ENCODE data around the gene IL20RB. TPM values are rescaled to one million over a fixed set of nuclear protein-coding genes. Genes with fewer than 3 reads are reported as not detected.

IL20RB gene
- total RNA-seq, 1 experiment from 2014 or later: 6.9 TPM

DNA sequence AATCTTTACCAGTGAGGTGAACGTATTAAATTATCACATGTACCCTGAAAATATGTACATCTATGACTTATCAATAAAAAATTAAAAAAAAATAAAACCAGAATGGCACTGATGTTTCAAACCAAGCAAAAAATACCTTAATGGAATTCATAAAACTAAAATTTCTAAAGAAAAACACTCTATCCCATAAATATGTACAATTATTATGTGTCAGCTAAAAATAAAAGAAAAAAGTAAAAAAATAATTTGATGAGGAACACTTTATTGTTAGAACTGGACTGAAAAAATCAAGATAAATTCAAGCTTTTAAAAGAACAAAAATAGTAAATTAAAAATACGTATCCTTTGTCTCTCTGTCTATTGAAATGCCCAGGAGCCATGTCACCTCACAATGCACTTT, 63.1 kb downstream of the IL20RB start:
- ChIA-PET POLR2A (no interaction called here), CTCF (no interaction called here)
- Histone ChIP-seq H3K4me3 (ENCODE audit: low read depth, low read length) (no peak overlapping the region), H3K27me3 (replicated peaks; ENCODE audit: control insufficient read depth, insufficient read depth, low read length) (no peaks in the 10 kb centered on the region), H3K4me1 (no peaks in the 10 kb centered on the region), H3K36me3 (ENCODE audit: control insufficient read depth, insufficient read depth, low read length) (no peaks in the 10 kb centered on the region), H3K9me3 (no peaks in the 10 kb centered on the region)
- Mint-ChIP-seq H3K4me1 (ENCODE audit: low read depth, unreplicated experiment) (no peaks in the 10 kb centered on the region), H3K9me3 (ENCODE audit: unreplicated experiment) (no peaks in the 10 kb centered on the region), H3K27ac (ENCODE audit: unreplicated experiment) (no peak overlapping the region), H3K27me3 (ENCODE audit: insufficient read depth, unreplicated experiment) (no peaks in the 10 kb centered on the region), H3K4me3 (ENCODE audit: unreplicated experiment) (no peak overlapping the region), H3K36me3 (ENCODE audit: insufficient read depth, unreplicated experiment) (peaks cover 4% of the 10 kb centered on the region)
- intact Hi-C loops (cut with micrococcal nuclease; ENCODE audit: unreplicated experiment): no loop called here
- TF ChIP-seq, protein P1, sequence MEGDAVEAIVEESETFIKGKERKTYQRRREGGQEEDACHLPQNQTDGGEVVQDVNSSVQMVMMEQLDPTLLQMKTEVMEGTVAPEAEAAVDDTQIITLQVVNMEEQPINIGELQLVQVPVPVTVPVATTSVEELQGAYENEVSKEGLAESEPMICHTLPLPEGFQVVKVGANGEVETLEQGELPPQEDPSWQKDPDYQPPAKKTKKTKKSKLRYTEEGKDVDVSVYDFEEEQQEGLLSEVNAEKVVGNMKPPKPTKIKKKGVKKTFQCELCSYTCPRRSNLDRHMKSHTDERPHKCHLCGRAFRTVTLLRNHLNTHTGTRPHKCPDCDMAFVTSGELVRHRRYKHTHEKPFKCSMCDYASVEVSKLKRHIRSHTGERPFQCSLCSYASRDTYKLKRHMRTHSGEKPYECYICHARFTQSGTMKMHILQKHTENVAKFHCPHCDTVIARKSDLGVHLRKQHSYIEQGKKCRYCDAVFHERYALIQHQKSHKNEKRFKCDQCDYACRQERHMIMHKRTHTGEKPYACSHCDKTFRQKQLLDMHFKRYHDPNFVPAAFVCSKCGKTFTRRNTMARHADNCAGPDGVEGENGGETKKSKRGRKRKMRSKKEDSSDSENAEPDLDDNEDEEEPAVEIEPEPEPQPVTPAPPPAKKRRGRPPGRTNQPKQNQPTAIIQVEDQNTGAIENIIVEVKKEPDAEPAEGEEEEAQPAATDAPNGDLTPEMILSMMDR (IDR thresholded peaks at IDR 0.05; ENCODE audit: insufficient read depth in 1 of 2, low read depth in 1 of 2, low read length in 1 of 2, severe bottlenecking in 1 of 2, unreplicated experiment in 1 of 2): no peak
- DNase-seq: no peak
- no TSS peak for BruUV-seq (replicated peaks)

DNA sequence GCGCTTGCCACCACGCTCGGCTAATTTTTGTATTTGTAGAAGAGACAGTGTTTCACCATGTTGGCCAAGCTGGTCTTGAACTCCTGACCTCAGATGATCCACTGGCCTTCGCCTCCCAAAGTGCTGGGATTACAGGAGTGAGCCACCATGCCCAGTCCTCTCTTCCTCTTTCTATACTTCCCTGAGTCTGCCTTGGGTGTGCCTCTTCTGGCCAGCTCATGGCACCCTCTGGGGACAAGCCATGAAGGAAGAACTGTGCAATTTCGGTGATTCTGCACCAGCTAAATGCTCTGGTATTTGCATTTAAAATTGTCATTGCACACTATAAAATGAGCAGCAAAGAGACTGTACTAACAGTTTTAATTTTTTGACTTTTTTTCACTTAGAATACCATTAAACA, 66.6 kb downstream of the IL20RB start:
- intact Hi-C loops (cut with micrococcal nuclease; ENCODE audit: unreplicated experiment): no loop called here
- H3K36me3 Mint-ChIP-seq (ENCODE audit: insufficient read depth, unreplicated experiment): peaks cover 4% of the 10 kb centered on the region
- H3K4me3 Mint-ChIP-seq (ENCODE audit: unreplicated experiment): no peak overlapping the region
- H3K27ac Mint-ChIP-seq (ENCODE audit: unreplicated experiment): no peak overlapping the region
- H3K4me1 Mint-ChIP-seq (ENCODE audit: low read depth, unreplicated experiment): no peaks in the 10 kb centered on the region
- no peaks in the 10 kb centered on the region for H3K36me3 ChIP-seq (ENCODE audit: control insufficient read depth, insufficient read depth, low read length)
- no TSS peak for BruUV-seq (replicated peaks)
- TF ChIP-seq, protein P1 (IDR thresholded peaks at IDR 0.05; ENCODE audit: insufficient read depth in 1 of 2, low read depth in 1 of 2, low read length in 1 of 2, severe bottlenecking in 1 of 2, unreplicated experiment in 1 of 2): no peak
- H3K9me3 ChIP-seq: no peaks in the 10 kb centered on the region
- no peaks in the 10 kb centered on the region for H3K4me1 ChIP-seq
- no peak for DNase-seq
- ChIA-PET CTCF (interaction anchor here (0.9 kb wide), 1 partner anchor 10 kb away, joined by 3 read pairs; no protein-coding TSS in a partner anchor), POLR2A (no interaction called here)
- no peak overlapping the region for H3K4me3 ChIP-seq (ENCODE audit: low read depth, low read length)
- no peaks in the 10 kb centered on the region for H3K27me3 ChIP-seq (replicated peaks; ENCODE audit: control insufficient read depth, insufficient read depth, low read length)
- H3K9me3 Mint-ChIP-seq (ENCODE audit: unreplicated experiment): no peaks in the 10 kb centered on the region
- no peaks in the 10 kb centered on the region for H3K27me3 Mint-ChIP-seq (ENCODE audit: insufficient read depth, unreplicated experiment)

DNA sequence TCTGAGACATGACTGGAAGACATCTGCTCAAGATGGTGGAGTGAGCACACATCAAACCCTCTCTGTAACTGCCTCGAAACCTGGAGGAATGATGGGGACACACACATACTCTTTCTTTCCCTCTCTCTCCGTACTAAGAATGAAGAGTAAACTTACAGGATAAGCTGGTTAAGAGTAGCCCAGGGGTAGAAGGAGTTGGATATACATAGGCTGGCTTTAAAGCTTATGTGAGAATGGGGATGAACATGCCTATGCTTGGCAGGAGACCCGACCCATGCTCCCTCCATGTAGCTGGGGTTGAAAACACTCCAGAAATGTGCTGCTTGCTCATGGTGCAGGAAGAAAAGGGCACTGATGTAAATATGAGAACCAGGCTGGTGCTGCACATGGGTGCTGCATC, 68.9 kb downstream of the IL20RB start:
- BruUV-seq (replicated peaks): no TSS peak
- no peaks in the 10 kb centered on the region for H3K9me3 Mint-ChIP-seq (ENCODE audit: unreplicated experiment)
- TF ChIP-seq, protein P1 (IDR thresholded peaks at IDR 0.05; ENCODE audit: insufficient read depth in 1 of 2, low read depth in 1 of 2, low read length in 1 of 2, severe bottlenecking in 1 of 2, unreplicated experiment in 1 of 2): no peak
- DNase-seq: no peak
- no peaks in the 10 kb centered on the region for H3K4me1 ChIP-seq
- H3K4me3 Mint-ChIP-seq (ENCODE audit: unreplicated experiment): no peak overlapping the region
- ChIA-PET CTCF (no interaction called here), POLR2A (no interaction called here)
- no peaks in the 10 kb centered on the region for H3K27me3 ChIP-seq (replicated peaks; ENCODE audit: control insufficient read depth, insufficient read depth, low read length)
- intact Hi-C loops (cut with micrococcal nuclease; ENCODE audit: unreplicated experiment): no loop called here
- H3K27ac Mint-ChIP-seq (ENCODE audit: unreplicated experiment): no peak overlapping the region
- no peaks in the 10 kb centered on the region for H3K36me3 Mint-ChIP-seq (ENCODE audit: insufficient read depth, unreplicated experiment)
- H3K4me1 Mint-ChIP-seq (ENCODE audit: low read depth, unreplicated experiment): no peaks in the 10 kb centered on the region
- no peaks in the 10 kb centered on the region for H3K9me3 ChIP-seq
- no peaks in the 10 kb centered on the region for H3K27me3 Mint-ChIP-seq (ENCODE audit: insufficient read depth, unreplicated experiment)
- no peaks in the 10 kb centered on the region for H3K36me3 ChIP-seq (ENCODE audit: control insufficient read depth, insufficient read depth, low read length)
- H3K4me3 ChIP-seq (ENCODE audit: low read depth, low read length): no peak overlapping the region
